Cerebellar cortex (tissue), 1 donor: Measurements from ENCODE around the gene IL1RAPL2.
"Not testable (repeated sequence)": the region's sequence is repeated elsewhere in the genome, so short reads cannot be mapped to it uniquely, and the experiment has no call there.

Source experiments
- DNase-seq: peaks from one replicate; pipeline ENCODE4 v3.0.0-alpha.2; 2015; ENCODE audit warnings: low spot score

Gene IL1RAPL2

DNA sequence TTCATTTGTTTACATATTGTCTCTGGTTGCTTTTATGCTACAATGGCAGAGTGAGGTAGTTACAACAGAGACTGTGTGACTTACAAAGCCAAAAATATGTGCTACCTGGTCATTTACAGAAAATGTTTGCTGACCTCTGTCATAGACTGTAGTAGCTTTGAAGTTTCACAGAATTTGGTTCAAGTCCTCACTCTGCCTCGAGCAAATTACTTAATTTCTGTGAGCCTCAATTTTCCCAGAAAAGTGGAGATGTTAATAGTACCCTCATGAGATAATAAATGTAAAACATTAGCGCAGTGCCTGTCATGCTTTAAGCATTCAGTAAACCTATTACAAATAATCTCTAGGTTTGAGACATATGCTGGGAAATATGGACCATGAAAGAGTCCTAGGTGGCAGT, 1237.9 kb downstream of the IL1RAPL2 start:
- DNase-seq = no peak

DNA sequence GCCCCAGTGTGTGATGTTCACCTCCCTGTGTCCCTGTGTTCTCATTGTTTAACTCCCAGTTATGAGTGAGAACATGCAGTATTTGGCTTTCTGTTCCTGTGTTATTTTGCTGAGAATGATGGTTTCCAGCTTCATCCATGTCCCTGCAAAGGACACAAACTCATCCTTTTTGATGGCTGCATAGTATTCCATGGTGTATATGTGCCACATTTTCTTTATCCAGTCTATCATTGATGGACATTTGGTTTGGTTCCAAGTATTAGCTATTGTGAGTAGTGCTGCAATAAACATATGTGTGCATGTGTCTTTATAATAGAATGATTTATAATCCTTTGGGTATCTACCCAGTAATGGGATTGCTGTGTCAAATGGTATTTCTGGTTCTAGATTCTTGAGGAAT, 1239.7 kb downstream of the IL1RAPL2 start:
- not testable (repeated sequence) for DNase-seq

DNA sequence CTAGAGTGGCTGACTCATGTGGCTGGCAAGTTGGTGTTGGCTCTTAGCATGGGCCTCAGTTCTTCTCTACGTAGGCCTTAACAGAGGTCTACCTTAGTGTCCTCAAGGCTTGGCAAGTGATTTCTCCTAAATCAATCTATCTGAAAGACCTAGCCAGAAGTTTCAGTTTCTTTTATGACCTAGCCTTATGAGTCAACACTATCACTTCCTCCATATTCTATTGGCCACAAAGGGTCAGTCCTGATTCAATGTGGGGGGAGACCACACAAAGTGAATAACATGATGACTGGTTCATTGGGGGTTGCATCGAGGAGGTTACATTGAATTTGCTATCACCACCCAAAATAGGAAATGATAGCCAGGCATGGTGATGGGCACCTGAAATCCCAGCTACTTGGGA, 1250.5 kb downstream of the IL1RAPL2 start:
- no peak for DNase-seq
